Gastroesophageal sphincter (tissue), 4 donors: ENCODE data around the gene GALNTL6. TPM values are rescaled to one million over a fixed set of nuclear protein-coding genes. Genes with fewer than 3 reads are reported as not detected.
A peak's percentile ranks its signal among the peaks of the same experiment; 100 is the strongest.
"Not testable (repeated sequence)": the region's sequence is repeated elsewhere in the genome, so short reads cannot be mapped to it uniquely, and the experiment has no call there.

Experiments
- ATAC-seq: fragments of 150-250 bp; one replicate; pipeline ENCODE4 v1.9.1; 2016; ENCODE audit warnings: mild to moderate bottlenecking, moderate library complexity
- H3K27ac ChIP-seq, 4 donors: fragments of 200-600 bp; sonication (generic) in 3 of 4; 1 replicate in 3 of 4; 2 replicates in 1 of 4; pipeline ENCODE4 v1.5.1; 2016 to 2019
- H3K27me3 ChIP-seq: fragments of 200-600 bp; sonication (generic); one replicate; pipeline ENCODE4 v1.5.1; 2019
- H3K36me3 ChIP-seq, 2 donors: fragments of 200-600 bp; sonication (generic); one replicate each; pipeline ENCODE4 v1.5.1; 2019; ENCODE audit warnings: control low read depth in 1 of 2
- H3K4me1 ChIP-seq, 3 donors: fragments of 200-600 bp; sonication (generic); 1 replicate in 2 of 3; 2 replicates in 1 of 3; pipeline ENCODE4 v1.5.1; 2016 to 2019; ENCODE audit warnings: control low read depth in 2 of 3
- H3K4me3 ChIP-seq, 2 donors: fragments of 200-600 bp; sonication (generic); one replicate each; pipeline ENCODE4 v1.5.1; 2019; ENCODE audit warnings: mild to moderate bottlenecking in 1 of 2, moderate library complexity in 1 of 2
- H3K9me3 ChIP-seq, 3 donors: fragments of 200-600 bp; sonication (generic); one replicate each; pipeline ENCODE4 v1.5.1; 2017 to 2019; ENCODE audit warnings: control low read depth in 2 of 3
- CTCF ChIP-seq, 4 experiments: fragments of 200-600 bp in 2 of 4; fragments of 450-650 bp in 2 of 4; sonication (generic) in 1 of 4; IDR thresholded peaks; one replicate each; pipeline ENCODE4 v1.5.1; 2017 to 2019; ENCODE audit warnings: antibody characterized with exemption in 4 of 4, mild to moderate bottlenecking in 2 of 4, moderate library complexity in 2 of 4
- EP300 ChIP-seq: sonication (generic); formaldehyde crosslinking; IDR thresholded peaks from one replicate; pipeline ENCODE4 v1.6.1; 2017; ENCODE audit warnings: antibody characterized with exemption, mild to moderate bottlenecking
- POLR2A ChIP-seq, 2 donors: fragments of 450-650 bp; IDR thresholded peaks; one replicate each; pipeline ENCODE4 v1.6.1; 2017; ENCODE audit warnings: antibody characterized with exemption in 2 of 2, mild to moderate bottlenecking in 2 of 2, moderate library complexity in 1 of 2
- POLR2AphosphoS5 ChIP-seq: sonication (generic); formaldehyde crosslinking; IDR thresholded peaks from one replicate; pipeline ENCODE4 v1.6.1; 2017; ENCODE audit warnings: antibody characterized with exemption
- WGBS, 2 donors: methylation state at CpG; one replicate each; pipeline ENCODE4 v1.1.5; 2018; ENCODE audit warnings: low coverage in 1 of 2; 5-methylcytosine and 5-hydroxymethylcytosine counted together
- total RNA-seq, 4 donors: library from RNA; depleted of rRNA; stranded (reverse); fragments of >200 nt; gene quantifications; one replicate each; pipeline ENCODE4 v1.1.0, GENCODE V29; 2016

The GALNTL6 gene
- total RNA-seq, 4 donors from 2014 or later: not detected

- WGBS, 2 donors: 61 to 72% methylated on average over 5 of the region's 5 CpGs
- no peak overlapping the region for H3K27ac ChIP-seq
- TF ChIP-seq POLR2AphosphoS5 (no peak), EP300 (no peak), POLR2A (IDR thresholded peaks at IDR 0.05) (no peak), CTCF (IDR thresholded peaks at IDR 0.05) (no peak)
- no peak for ATAC-seq
- no peak overlapping the region for H3K4me3 ChIP-seq
- H3K4me1 ChIP-seq: no peaks in the 10 kb centered on the region
- no peaks in the 10 kb centered on the region for H3K9me3 ChIP-seq
- H3K27me3 ChIP-seq: no peaks in the 10 kb centered on the region
- H3K36me3 ChIP-seq: no peaks in the 10 kb centered on the region
Observed at GRCh38 chr4:172953896-172954568, 1140.8 kb downstream of the GALNTL6 start.

GRCh38 chr4:172956340-172956739 lies 1143.1 kb downstream of the GALNTL6 start:
- WGBS, 2 donors: 84% methylated on average over 3 of the region's 3 CpGs; no CpG with 5 or more reads in 1 of the 2 donors
- not testable (repeated sequence) for ATAC-seq, H3K27me3 ChIP-seq, H3K9me3 ChIP-seq, H3K4me1 ChIP-seq, H3K27ac ChIP-seq, H3K36me3 ChIP-seq, H3K4me3 ChIP-seq

GRCh38 chr4:172957216-172957615 lies 1144.0 kb downstream of the GALNTL6 start:
- Histone ChIP-seq H3K4me1 (peaks cover 0 to 6% (median 0%) of the 10 kb centered on the region in 3 donors), H3K27ac (no peak overlapping the region), H3K36me3 (no peaks in the 10 kb centered on the region), H3K4me3 (no peak overlapping the region), H3K27me3 (no peaks in the 10 kb centered on the region), H3K9me3 (no peaks in the 10 kb centered on the region)
- 83 to 95% methylated on average over 4 of the region's 4 CpGs for WGBS, 2 donors
- no peak for ATAC-seq
- TF ChIP-seq POLR2AphosphoS5 (no peak), EP300 (no peak), CTCF (IDR thresholded peaks at IDR 0.05) (no peak), POLR2A (IDR thresholded peaks at IDR 0.05) (no peak)

GRCh38 chr4:172962564-172963353 lies 1149.6 kb downstream of the GALNTL6 start:
- peak; percentile 98 for ATAC-seq
- H3K4me3 ChIP-seq: no peak overlapping the region
- H3K36me3 ChIP-seq: no peaks in the 10 kb centered on the region
- H3K9me3 ChIP-seq: no peaks in the 10 kb centered on the region
- H3K27ac ChIP-seq: peak overlapping the region; percentile 78 to 87 (median 82)
- 7 to 26% methylated on average over 10 of the region's 10 CpGs for WGBS, 2 donors
- no peak for TF ChIP-seq CTCF (IDR thresholded peaks at IDR 0.05)
- peak; percentile 98 for TF ChIP-seq POLR2AphosphoS5
- no peak for TF ChIP-seq POLR2A (IDR thresholded peaks at IDR 0.05)
- TF ChIP-seq EP300: no peak
- H3K4me1 ChIP-seq: peaks cover 0 to 35% (median 4%) of the 10 kb centered on the region in 3 donors
- no peaks in the 10 kb centered on the region for H3K27me3 ChIP-seq

GRCh38 chr4:172963498-172964294 lies 1150.5 kb downstream of the GALNTL6 start:
- H3K36me3 ChIP-seq: no peaks in the 10 kb centered on the region
- peaks cover 0 to 35% (median 4%) of the 10 kb centered on the region in 3 donors for H3K4me1 ChIP-seq
- WGBS, 2 donors: 87 to 94% methylated on average over 2 to 5 of the region's 5 CpGs
- peak overlapping the region; percentile 78 to 87 (median 82) for H3K27ac ChIP-seq
- TF ChIP-seq POLR2A (IDR thresholded peaks at IDR 0.05) (no peak), POLR2AphosphoS5 (no peak), CTCF (IDR thresholded peaks at IDR 0.05) (no peak), EP300 (no peak)
- H3K9me3 ChIP-seq: no peaks in the 10 kb centered on the region
- H3K4me3 ChIP-seq: no peak overlapping the region
- no peak for ATAC-seq
- H3K27me3 ChIP-seq: no peaks in the 10 kb centered on the region

GRCh38 chr4:172970189-172970588 lies 1157.0 kb downstream of the GALNTL6 start:
- not testable (repeated sequence) for H3K4me1 ChIP-seq, H3K36me3 ChIP-seq, ATAC-seq, H3K27me3 ChIP-seq, H3K27ac ChIP-seq, H3K4me3 ChIP-seq, H3K9me3 ChIP-seq
- WGBS, 2 donors: 90 to 97% methylated on average over 3 to 4 of the region's 4 CpGs
